ENCODE measurements around the gene KIN. TPM values are rescaled to one million over a fixed set of nuclear protein-coding genes. Genes with fewer than 3 reads are reported as not detected.

KIN gene
- total RNA-seq, 1 donor from 2014 or later: 13.7 TPM

DNA sequence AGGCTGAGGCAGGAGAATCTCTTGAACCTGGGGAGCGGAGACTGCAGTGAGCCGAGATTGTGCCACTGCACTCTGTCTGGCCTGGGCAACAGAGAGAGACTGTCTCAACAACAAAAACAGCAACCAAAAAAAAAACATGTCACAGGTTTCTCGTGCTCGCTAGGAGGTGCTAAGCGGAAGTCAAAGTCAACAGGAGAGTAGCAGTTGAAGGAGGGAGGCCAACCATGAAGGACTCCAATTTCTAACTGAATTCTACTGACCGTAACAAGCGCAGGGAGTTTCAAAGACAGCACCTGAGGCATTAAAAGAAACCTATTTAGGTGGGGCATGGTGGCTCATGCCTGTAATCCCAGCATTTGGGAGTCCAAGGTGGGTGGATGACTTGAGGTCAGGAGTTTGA lies 19.4 kb downstream of the KIN start:
- DNase-seq (no peak), ATAC-seq (no peak)
- no peak overlapping the region for H3K4me3 ChIP-seq
- H3K27me3 ChIP-seq (ENCODE audit: low read depth): no peaks in the 10 kb centered on the region
- TF ChIP-seq, protein P1, sequence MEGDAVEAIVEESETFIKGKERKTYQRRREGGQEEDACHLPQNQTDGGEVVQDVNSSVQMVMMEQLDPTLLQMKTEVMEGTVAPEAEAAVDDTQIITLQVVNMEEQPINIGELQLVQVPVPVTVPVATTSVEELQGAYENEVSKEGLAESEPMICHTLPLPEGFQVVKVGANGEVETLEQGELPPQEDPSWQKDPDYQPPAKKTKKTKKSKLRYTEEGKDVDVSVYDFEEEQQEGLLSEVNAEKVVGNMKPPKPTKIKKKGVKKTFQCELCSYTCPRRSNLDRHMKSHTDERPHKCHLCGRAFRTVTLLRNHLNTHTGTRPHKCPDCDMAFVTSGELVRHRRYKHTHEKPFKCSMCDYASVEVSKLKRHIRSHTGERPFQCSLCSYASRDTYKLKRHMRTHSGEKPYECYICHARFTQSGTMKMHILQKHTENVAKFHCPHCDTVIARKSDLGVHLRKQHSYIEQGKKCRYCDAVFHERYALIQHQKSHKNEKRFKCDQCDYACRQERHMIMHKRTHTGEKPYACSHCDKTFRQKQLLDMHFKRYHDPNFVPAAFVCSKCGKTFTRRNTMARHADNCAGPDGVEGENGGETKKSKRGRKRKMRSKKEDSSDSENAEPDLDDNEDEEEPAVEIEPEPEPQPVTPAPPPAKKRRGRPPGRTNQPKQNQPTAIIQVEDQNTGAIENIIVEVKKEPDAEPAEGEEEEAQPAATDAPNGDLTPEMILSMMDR (IDR thresholded peaks at IDR 0.05): no peak
- no peak overlapping the region for H3K27ac ChIP-seq
- H3K36me3 ChIP-seq: peaks cover 97% of the 10 kb centered on the region
- no peaks in the 10 kb centered on the region for H3K4me1 ChIP-seq
- intact Hi-C loops (cut with DNase I): no loop called here
- no peaks in the 10 kb centered on the region for H3K9me3 ChIP-seq

DNA sequence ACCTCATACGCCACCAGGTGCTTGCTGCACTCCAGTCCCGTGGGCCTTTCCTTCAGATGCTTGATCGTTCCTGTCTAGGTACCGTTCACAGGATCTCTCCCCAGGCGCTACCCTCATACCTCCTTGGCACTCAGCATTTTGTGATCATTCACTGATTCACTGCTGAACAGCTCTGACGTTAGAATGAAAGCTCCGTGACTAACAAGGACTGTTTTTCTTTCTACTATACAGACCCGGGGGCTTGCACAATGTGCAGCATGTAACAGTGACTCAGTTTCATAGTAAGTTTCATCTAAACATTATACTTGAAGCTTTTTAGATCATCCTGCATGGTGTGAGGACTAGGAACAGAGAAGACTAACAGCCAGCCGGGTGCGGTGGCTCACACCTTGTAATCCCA lies 20.6 kb downstream of the KIN start:
- peaks cover 98% of the 10 kb centered on the region for H3K36me3 ChIP-seq
- H3K4me3 ChIP-seq: no peak overlapping the region
- H3K27me3 ChIP-seq (ENCODE audit: low read depth): no peaks in the 10 kb centered on the region
- H3K4me1 ChIP-seq: no peaks in the 10 kb centered on the region
- ATAC-seq (no peak), DNase-seq (no peak)
- no peaks in the 10 kb centered on the region for H3K9me3 ChIP-seq
- H3K27ac ChIP-seq: no peak overlapping the region
- TF ChIP-seq, protein P1 (IDR thresholded peaks at IDR 0.05): no peak
- intact Hi-C loops (cut with DNase I): no loop called here

DNA sequence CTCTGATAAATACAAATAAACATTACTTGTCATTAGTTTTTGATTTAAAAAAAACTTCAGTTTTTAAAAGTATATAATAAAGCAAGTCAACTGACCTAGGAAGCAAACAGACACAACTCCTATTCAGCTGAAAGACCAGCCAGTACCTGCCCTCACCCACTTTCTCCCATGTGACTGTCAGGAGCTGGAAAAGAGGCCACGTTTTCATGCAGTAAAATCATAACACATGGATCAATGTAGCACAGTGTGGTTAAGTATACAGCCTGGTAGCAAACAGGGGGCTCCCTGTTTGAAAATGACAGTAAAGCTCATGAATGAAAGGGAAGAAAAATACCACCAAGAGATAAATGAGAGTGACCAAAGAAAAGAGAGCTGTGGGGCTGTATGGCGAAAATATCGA lies 21.6 kb downstream of the KIN start:
- no peaks in the 10 kb centered on the region for H3K9me3 ChIP-seq
- H3K27me3 ChIP-seq (ENCODE audit: low read depth): no peaks in the 10 kb centered on the region
- H3K36me3 ChIP-seq: peaks cover 98% of the 10 kb centered on the region
- H3K4me3 ChIP-seq: no peak overlapping the region
- ATAC-seq: no peak
- no peaks in the 10 kb centered on the region for H3K4me1 ChIP-seq
- H3K27ac ChIP-seq: no peak overlapping the region
- TF ChIP-seq, protein P1 (IDR thresholded peaks at IDR 0.05): no peak
- no peak for DNase-seq
- intact Hi-C loops (cut with DNase I): no loop called here

DNA sequence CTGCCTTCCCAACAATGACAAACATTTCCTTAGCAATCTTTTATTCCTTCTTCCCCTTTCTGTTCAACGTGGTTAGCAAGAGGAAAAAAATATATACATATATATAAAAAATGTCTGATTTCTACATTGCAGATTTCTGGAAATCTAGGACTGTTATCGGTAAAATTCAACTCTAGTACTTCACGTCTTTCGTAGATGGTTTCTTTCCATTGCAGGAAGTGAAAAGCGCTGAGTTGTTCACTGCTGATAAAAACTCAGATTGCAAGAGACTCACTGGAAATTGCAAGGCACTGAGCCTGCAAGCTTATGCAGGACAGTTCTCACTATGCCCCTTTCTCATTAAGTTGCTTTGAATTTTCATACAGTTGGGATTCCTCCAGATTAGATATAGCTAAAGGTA lies 23.9 kb downstream of the KIN start:
- no peaks in the 10 kb centered on the region for H3K4me1 ChIP-seq
- H3K9me3 ChIP-seq: no peaks in the 10 kb centered on the region
- ATAC-seq (no peak), DNase-seq (no peak)
- no peaks in the 10 kb centered on the region for H3K27me3 ChIP-seq (ENCODE audit: low read depth)
- intact Hi-C loops (cut with DNase I): no loop called here
- no peak overlapping the region for H3K27ac ChIP-seq
- H3K4me3 ChIP-seq: no peak overlapping the region
- TF ChIP-seq, protein P1 (IDR thresholded peaks at IDR 0.05): no peak
- peaks cover 100% of the 10 kb centered on the region for H3K36me3 ChIP-seq

DNA sequence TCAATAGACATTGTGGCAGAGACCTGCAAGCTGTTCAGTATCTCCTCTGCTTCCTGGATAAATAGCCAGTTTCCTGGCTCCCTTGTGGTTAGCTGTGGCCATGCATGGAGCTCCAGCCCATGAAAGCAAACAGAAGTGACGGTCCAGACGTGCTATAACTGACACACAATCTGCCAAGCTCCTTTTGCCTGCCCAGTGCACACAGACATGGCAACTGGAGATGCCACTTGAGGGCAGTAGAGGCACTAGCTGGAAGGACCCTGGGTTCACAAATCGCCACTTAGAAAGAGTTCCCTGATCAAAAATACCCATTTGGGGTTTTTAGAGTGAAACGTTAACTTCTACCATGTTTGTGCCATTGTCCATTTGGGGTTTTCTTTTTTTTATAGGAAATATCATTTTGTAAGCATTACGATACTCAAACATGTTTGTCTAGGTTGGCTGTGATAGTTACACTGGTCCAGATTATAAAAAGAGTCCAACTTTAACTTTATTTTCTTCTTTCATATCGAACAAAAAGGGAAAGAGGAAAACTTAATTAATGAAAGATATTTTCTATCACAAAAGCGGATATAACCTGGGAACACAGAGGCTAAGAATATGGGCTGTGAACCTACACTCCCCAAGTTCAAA lies 31.3 kb downstream of the KIN start:
- intact Hi-C loops (cut with DNase I): no loop called here
- Histone ChIP-seq H3K4me3 (no peak overlapping the region), H3K27ac (no peak overlapping the region), H3K27me3 (ENCODE audit: low read depth) (no peaks in the 10 kb centered on the region), H3K36me3 (peaks cover 97% of the 10 kb centered on the region), H3K4me1 (no peaks in the 10 kb centered on the region), H3K9me3 (no peaks in the 10 kb centered on the region)
- TF ChIP-seq, protein P1 (IDR thresholded peaks at IDR 0.05): peak; percentile 23
- ATAC-seq: no peak
- no peak for DNase-seq

All from lower lobe of right lung (tissue), 2 donors.